ENCODE results near the gene PDE4D.

The PDE4D gene

GRCh38 chr5:59893429-59894227, at the start of gene PDE4D:
TSS of gene PDE4D (minus strand) at chr5:59893726.
- peak; percentile 78 for DNase-seq

GRCh38 chr5:59937633-59938032, 44.1 kb upstream of the PDE4D start:
- no peak for DNase-seq

GRCh38 chr5:59923465-59923864, 29.9 kb upstream of the PDE4D start:
- DNase-seq = peak; percentile 45

- DNase-seq = no peak
These were observed 28.7 kb upstream of the PDE4D start for GRCh38 chr5:59922220-59922619.

- no peak for DNase-seq
These were observed 28.3 kb upstream of the PDE4D start for GRCh38 chr5:59921816-59922215.

GRCh38 chr5:59919484-59919883, 26.0 kb upstream of the PDE4D start:
- no peak for DNase-seq

GRCh38 chr5:59917121-59917520, 23.6 kb upstream of the PDE4D start:
- peak; percentile 20 for DNase-seq

- no peak for DNase-seq
These were observed 11.7 kb upstream of the PDE4D start for GRCh38 chr5:59905188-59905587.

GRCh38 chr5:59897075-59897474, 3.5 kb upstream of the PDE4D start:
- no peak for DNase-seq

- DNase-seq = peak; percentile 44
These were observed 1.4 kb downstream of the PDE4D start for GRCh38 chr5:59891962-59892643.

- no peak for DNase-seq
These were observed 6.3 kb downstream of the PDE4D start for GRCh38 chr5:59887274-59887673.

GRCh38 chr5:59874675-59875074, 18.9 kb downstream of the PDE4D start:
- peak; percentile 86 for DNase-seq

- DNase-seq = peak; percentile 95
These were observed 20.4 kb downstream of the PDE4D start for GRCh38 chr5:59873113-59873512.

GRCh38 chr5:59866661-59867060, 26.9 kb downstream of the PDE4D start:
- DNase-seq = no peak

- no peak for DNase-seq
These were observed 28.8 kb downstream of the PDE4D start for GRCh38 chr5:59864718-59865117.

- DNase-seq = peak; percentile 57
These were observed 29.7 kb downstream of the PDE4D start for GRCh38 chr5:59863777-59864176.

- DNase-seq = no peak
These were observed 37.2 kb downstream of the PDE4D start for GRCh38 chr5:59856358-59856757.

- no peak for DNase-seq
These were observed 42.8 kb downstream of the PDE4D start for GRCh38 chr5:59850766-59851165.

GRCh38 chr5:59847586-59847985, 45.9 kb downstream of the PDE4D start:
- DNase-seq = no peak

- peak; percentile 60 for DNase-seq
These were observed 47.8 kb downstream of the PDE4D start for GRCh38 chr5:59845730-59846129.

- DNase-seq = no peak
These were observed 49.9 kb downstream of the PDE4D start for GRCh38 chr5:59843511-59844213.

- peak; percentile 70 for DNase-seq
These were observed 50.5 kb downstream of the PDE4D start for GRCh38 chr5:59842999-59843398.

GRCh38 chr5:59840200-59840601, 53.3 kb downstream of the PDE4D start:
- peak; percentile 87 for DNase-seq

GRCh38 chr5:59838989-59839388, 54.5 kb downstream of the PDE4D start:
- no peak for DNase-seq
